Measurements from ENCODE around the gene BLACAT1. TPM values are rescaled to one million over a fixed set of nuclear protein-coding genes. Genes with fewer than 3 reads are reported as not detected.
A peak's percentile ranks its signal among the peaks of the same experiment; 100 is the strongest.

The BLACAT1 gene
- total RNA-seq, 3 donors from 2014 or later, result 0.14 to 0.46 (median 0.19) TPM

- no peaks in the 10 kb centered on the region for H3K9me3 ChIP-seq
- intact Hi-C loops (cut with DNase I, micrococcal nuclease), result no loop called here
- H3K4me3 ChIP-seq, result no peak overlapping the region
- no peak for TF ChIP-seq CTCF (IDR thresholded peaks at IDR 0.05)
- no peaks in the 10 kb centered on the region for H3K36me3 ChIP-seq (ENCODE audit: low read depth)
- ATAC-seq, result no peak
- DNase-seq, result no peak
- H3K4me1 ChIP-seq (ENCODE audit: low read depth), result peaks cover 30% of the 10 kb centered on the region
Observed at GRCh38 chr1:205441318-205441633, 14.6 kb downstream of the BLACAT1 start.

- peak; percentile 86 to 89 (median 88) for DNase-seq
- Histone ChIP-seq H3K36me3 (ENCODE audit: low read depth) (no peaks in the 10 kb centered on the region), H3K4me3 (no peak overlapping the region), H3K4me1 (ENCODE audit: low read depth) (peaks cover 30% of the 10 kb centered on the region), H3K9me3 (no peaks in the 10 kb centered on the region)
- TF ChIP-seq CTCF (IDR thresholded peaks at IDR 0.05), result no peak
- ATAC-seq, result peak; percentile 93
- intact Hi-C loops (cut with DNase I, micrococcal nuclease), result no loop called here
Observed at GRCh38 chr1:205440476-205441317, 15.1 kb downstream of the BLACAT1 start.

- Histone ChIP-seq H3K9me3 (no peaks in the 10 kb centered on the region), H3K4me1 (ENCODE audit: low read depth) (peaks cover 31% of the 10 kb centered on the region), H3K36me3 (ENCODE audit: low read depth) (no peaks in the 10 kb centered on the region), H3K4me3 (no peak overlapping the region)
- intact Hi-C loops (cut with DNase I, micrococcal nuclease), result no loop called here
- no peak for TF ChIP-seq CTCF (IDR thresholded peaks at IDR 0.05)
- no peak for DNase-seq
- no peak for ATAC-seq
Observed at GRCh38 chr1:205440121-205440475, 15.7 kb downstream of the BLACAT1 start.

GRCh38 chr1:205438213-205439158 is 17.4 kb downstream of the BLACAT1 start:
- ATAC-seq (peak; percentile 61), DNase-seq (peak; percentile 84 to 90 (median 87))
- Histone ChIP-seq H3K9me3 (no peaks in the 10 kb centered on the region), H3K4me3 (no peak overlapping the region), H3K36me3 (ENCODE audit: low read depth) (no peaks in the 10 kb centered on the region), H3K4me1 (ENCODE audit: low read depth) (peaks cover 32% of the 10 kb centered on the region)
- intact Hi-C loops (cut with DNase I, micrococcal nuclease), result no loop called here
- peak; percentile 72 for TF ChIP-seq CTCF (IDR thresholded peaks at IDR 0.05)

- DNase-seq (no peak), ATAC-seq (no peak)
- no peak for TF ChIP-seq CTCF (IDR thresholded peaks at IDR 0.05)
- Histone ChIP-seq H3K4me1 (ENCODE audit: low read depth) (peaks cover 32% of the 10 kb centered on the region), H3K36me3 (ENCODE audit: low read depth) (no peaks in the 10 kb centered on the region), H3K4me3 (no peak overlapping the region), H3K9me3 (no peaks in the 10 kb centered on the region)
- intact Hi-C loops (cut with DNase I, micrococcal nuclease), result no loop called here
Observed at GRCh38 chr1:205437570-205437969, 18.3 kb downstream of the BLACAT1 start.
